ENCODE results near the gene ST8SIA6. TPM values are rescaled to one million over a fixed set of nuclear protein-coding genes. Genes with fewer than 3 reads are reported as not detected.

The ST8SIA6 gene
- total and polyA plus RNA-seq, 7 donors = 0.12 to 2.1 (median 1.1) TPM

- DNase-seq (peak; percentile 53 to 68), ATAC-seq (peak in 3 of 4 donors; percentile 54 to 82 (median 71))
- peaks cover 0 to 13% (median 0%) of the 10 kb centered on the region in 3 donors for H3K27me3 ChIP-seq (ENCODE audit: insufficient read depth in 3 of 3, low read length in 2 of 3)
- WGBS, 3 donors = 20 to 25% (median 20%) methylated on average over 7 of the region's 7 CpGs
- no peak overlapping the region for H3K27ac ChIP-seq
- intact Hi-C loops (cut with DNase I) = loop anchor here (5.0 to 10.0 kb wide), 2 partner anchors 586 to 588 kb away; no protein-coding TSS in a partner anchor
- no peaks in the 10 kb centered on the region for H3K9me3 ChIP-seq
- H3K36me3 ChIP-seq (ENCODE audit: insufficient read depth in 1 of 2, low read depth in 1 of 2) = no peaks in the 10 kb centered on the region
- TF ChIP-seq CTCF (IDR thresholded peaks at IDR 0.05) = peak; percentile 87
- H3K4me3 ChIP-seq = no peak overlapping the region
- no peaks in the 10 kb centered on the region for H3K4me1 ChIP-seq
Observed at GRCh38 chr10:17430647-17431355, 23.6 kb downstream of the ST8SIA6 start.

DNA sequence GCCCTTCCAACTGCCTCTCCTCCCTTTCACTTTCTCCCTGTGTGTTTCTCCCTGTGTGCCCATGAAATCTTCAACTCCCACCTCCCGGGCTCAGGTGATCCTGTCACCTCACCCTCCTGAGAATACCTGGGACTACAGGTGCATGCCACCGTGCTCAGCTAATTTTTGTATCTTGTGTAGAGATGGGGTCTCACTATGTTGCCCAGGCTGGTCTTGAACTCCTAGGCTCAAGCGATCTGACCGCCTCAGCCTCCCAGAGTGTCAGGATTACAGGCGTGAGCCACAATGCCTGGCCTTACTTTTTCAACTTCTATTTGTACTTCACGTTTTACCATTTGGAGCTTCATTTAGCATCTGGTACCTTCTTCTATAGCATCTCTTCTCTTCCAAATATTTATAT, 24.9 kb downstream of the ST8SIA6 start:
- intact Hi-C loops (cut with DNase I) = no loop called here
- no peak overlapping the region for H3K4me3 ChIP-seq
- H3K9me3 ChIP-seq = no peaks in the 10 kb centered on the region
- peaks cover 0 to 13% (median 0%) of the 10 kb centered on the region in 3 donors for H3K27me3 ChIP-seq (ENCODE audit: insufficient read depth in 3 of 3, low read length in 2 of 3)
- DNase-seq (no peak), ATAC-seq (no peak)
- no peaks in the 10 kb centered on the region for H3K4me1 ChIP-seq
- no peak for TF ChIP-seq CTCF (IDR thresholded peaks at IDR 0.05)
- 88 to 91% (median 89%) methylated on average over 6 of the region's 6 CpGs for WGBS, 3 donors
- no peaks in the 10 kb centered on the region for H3K36me3 ChIP-seq (ENCODE audit: insufficient read depth in 1 of 2, low read depth in 1 of 2)
- H3K27ac ChIP-seq = no peak overlapping the region

DNA sequence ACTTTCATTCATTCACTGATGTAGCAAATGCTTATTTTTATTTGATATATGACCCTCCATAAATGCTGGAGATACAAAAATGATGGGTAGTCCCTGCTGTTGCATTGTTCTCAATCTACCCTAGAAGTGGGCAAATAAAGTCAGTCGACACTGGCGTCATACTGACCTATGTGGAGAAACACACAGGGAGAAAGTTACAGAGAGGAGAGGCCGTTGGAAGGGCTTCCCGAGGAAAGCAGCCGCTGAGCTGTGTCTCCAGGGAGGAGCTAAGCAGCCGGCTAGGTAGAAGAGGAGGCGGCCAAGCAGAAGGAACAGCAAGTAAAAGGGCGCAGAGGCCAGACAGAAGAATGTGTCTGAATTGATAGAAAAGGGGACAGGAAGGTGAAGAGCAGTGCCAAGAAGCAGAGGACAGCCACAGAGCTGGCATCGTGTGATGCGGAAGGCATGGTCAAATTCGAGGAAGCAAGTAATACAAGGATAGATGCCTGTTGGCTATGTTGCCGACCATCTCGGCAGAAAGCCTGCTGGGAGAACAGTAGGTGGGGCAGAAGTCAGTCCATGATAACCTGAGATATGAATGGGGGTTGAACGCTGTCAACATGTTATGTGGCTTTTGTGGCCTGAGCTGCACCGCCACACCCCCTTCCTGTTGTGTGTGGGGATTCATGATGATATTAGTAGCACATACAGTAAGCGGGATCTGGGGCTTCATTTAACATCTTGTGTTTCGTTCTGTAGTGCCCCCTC, 25.9 kb downstream of the ST8SIA6 start:
- no peaks in the 10 kb centered on the region for H3K36me3 ChIP-seq (ENCODE audit: insufficient read depth in 1 of 2, low read depth in 1 of 2)
- peaks cover 0 to 5% (median 0%) of the 10 kb centered on the region in 3 donors for H3K27me3 ChIP-seq (ENCODE audit: insufficient read depth in 3 of 3, low read length in 2 of 3)
- ATAC-seq = no peak
- no peak overlapping the region for H3K27ac ChIP-seq
- WGBS, 3 donors = 54 to 61% (median 58%) methylated on average over 17 of the region's 17 CpGs
- DNase-seq = no peak
- intact Hi-C loops (cut with DNase I) = no loop called here
- TF ChIP-seq CTCF (IDR thresholded peaks at IDR 0.05) = no peak
- no peak overlapping the region for H3K4me3 ChIP-seq
- H3K4me1 ChIP-seq = no peaks in the 10 kb centered on the region
- no peaks in the 10 kb centered on the region for H3K9me3 ChIP-seq

DNA sequence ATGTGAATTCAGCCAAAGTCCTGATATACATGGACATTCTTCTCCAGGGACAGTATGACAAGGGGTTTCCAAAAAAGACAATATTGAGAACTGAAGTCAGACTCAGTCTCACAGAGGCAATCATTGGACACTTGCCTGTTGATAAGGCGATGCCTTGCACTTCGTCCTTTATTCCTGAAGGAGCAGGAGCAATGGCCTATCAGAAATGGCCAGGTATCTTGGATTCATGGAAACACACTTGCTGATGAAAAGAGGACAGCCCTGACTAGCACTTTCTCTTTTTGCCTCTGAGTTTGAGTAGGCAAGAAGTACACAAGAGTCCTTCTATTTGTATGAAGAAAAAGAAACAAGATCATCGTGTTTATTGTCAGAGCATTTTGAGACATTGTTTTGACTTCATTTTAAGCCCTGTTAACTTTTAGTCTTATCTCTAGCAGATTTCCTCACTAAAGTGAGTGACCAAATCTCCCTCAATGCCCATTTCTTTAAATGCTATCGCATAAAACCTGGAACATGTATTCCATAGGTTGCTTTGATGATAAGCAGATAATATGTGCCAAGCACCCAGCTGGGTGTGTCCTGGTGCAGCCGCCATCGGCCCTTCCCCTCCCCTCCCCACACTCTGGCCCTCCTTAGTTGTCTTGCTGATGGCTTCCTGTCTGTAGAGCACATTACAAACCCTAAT, 26.6 kb downstream of the ST8SIA6 start:
- Histone ChIP-seq H3K9me3 (no peaks in the 10 kb centered on the region), H3K27ac (no peak overlapping the region), H3K36me3 (ENCODE audit: insufficient read depth in 1 of 2, low read depth in 1 of 2) (no peaks in the 10 kb centered on the region), H3K4me3 (no peak overlapping the region), H3K27me3 (ENCODE audit: insufficient read depth in 3 of 3, low read length in 2 of 3) (peaks cover 0 to 3% (median 0%) of the 10 kb centered on the region in 3 donors), H3K4me1 (no peaks in the 10 kb centered on the region)
- intact Hi-C loops (cut with DNase I) = no loop called here
- WGBS, 3 donors = 65 to 79% (median 65%) methylated on average over 6 of the region's 6 CpGs
- DNase-seq (no peak), ATAC-seq (no peak)
- no peak for TF ChIP-seq CTCF (IDR thresholded peaks at IDR 0.05)
